Ascending aorta (tissue), 2 donors: ENCODE measurements around the gene MAP6. TPM values are rescaled to one million over a fixed set of nuclear protein-coding genes. Genes with fewer than 3 reads are reported as not detected.

Experiments used
- DNase-seq, 2 donors: peaks; one replicate each; pipeline ENCODE4 v3.0.0-alpha.2; 2019; ENCODE audit warnings: low spot score in 2 of 2
- H3K27ac ChIP-seq, 2 donors: fragments of 200-600 bp; sonication (generic); one replicate each; pipeline ENCODE4 v1.5.1; 2016 to 2017; ENCODE audit warnings: mild to moderate bottlenecking in 1 of 2
- H3K27me3 ChIP-seq: fragments of 200-600 bp; sonication (generic); one replicate; pipeline ENCODE4 v1.5.1; 2017
- H3K36me3 ChIP-seq, 2 donors: fragments of 200-600 bp; sonication (generic); one replicate each; pipeline ENCODE4 v1.5.1; 2016
- H3K4me1 ChIP-seq, 2 donors: fragments of 200-600 bp; sonication (generic); one replicate each; pipeline ENCODE4 v1.5.1; 2016 to 2017; ENCODE audit warnings: mild to moderate bottlenecking in 1 of 2
- H3K4me3 ChIP-seq, 2 donors: fragments of 200-600 bp; sonication (generic); one replicate each; pipeline ENCODE4 v1.5.1; 2016 to 2017; ENCODE audit warnings: mild to moderate bottlenecking in 1 of 2
- H3K9me3 ChIP-seq, 2 donors: fragments of 200-600 bp; sonication (generic); one replicate each; pipeline ENCODE4 v1.5.1; 2016
- intact Hi-C: fragments of 100-400 bp; cut with DNase I; formaldehyde crosslinking; loops from one replicate; pipeline ENCODE4 v1.15.1; 2023
- total RNA-seq: library from RNA; depleted of rRNA; stranded (reverse); fragments of >200 nt; gene quantifications from one replicate; pipeline ENCODE4 v1.1.0, GENCODE V29; 2016
- TF ChIP-seq, protein P1 (sequence below), 3 experiments: fragments of 200-600 bp in 2 of 3; fragments of 450-650 bp in 1 of 3; sonication (generic) in 2 of 3; IDR thresholded peaks; one replicate each; pipeline ENCODE4 v1.5.1; 2016 to 2019; ENCODE audit warnings: antibody characterized with exemption in 3 of 3, mild to moderate bottlenecking in 1 of 3, moderate library complexity in 1 of 3

Gene MAP6
- total RNA-seq, 1 donor from 2014 or later, result 15.8 TPM

DNA sequence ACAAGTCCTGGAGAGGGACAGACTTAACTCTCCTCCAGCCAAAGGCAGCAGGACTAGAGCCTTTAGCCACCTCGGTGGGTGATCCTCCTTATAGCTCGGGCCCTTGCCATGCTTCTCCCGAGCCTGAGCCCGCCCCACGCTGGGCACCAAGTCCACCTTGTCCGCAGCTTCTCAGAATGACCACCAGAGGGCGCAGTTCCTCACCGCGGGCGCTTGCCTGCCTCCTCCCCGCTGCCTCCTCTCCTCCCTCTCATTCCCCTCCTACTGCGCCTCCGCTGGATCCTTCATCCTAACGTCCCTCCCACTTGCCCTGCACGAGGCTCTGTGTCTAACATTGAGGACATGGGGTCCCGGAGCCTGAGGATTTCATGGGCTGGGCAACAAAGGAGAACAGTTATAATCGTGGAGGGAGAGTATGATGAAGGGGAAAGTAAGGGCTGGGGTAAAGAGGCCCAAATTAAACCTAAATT is 37.5 kb upstream of the MAP6 start:
- H3K9me3 ChIP-seq, result no peaks in the 10 kb centered on the region
- no peaks in the 10 kb centered on the region for H3K36me3 ChIP-seq
- H3K27me3 ChIP-seq, result no peaks in the 10 kb centered on the region
- TF ChIP-seq, protein P1, sequence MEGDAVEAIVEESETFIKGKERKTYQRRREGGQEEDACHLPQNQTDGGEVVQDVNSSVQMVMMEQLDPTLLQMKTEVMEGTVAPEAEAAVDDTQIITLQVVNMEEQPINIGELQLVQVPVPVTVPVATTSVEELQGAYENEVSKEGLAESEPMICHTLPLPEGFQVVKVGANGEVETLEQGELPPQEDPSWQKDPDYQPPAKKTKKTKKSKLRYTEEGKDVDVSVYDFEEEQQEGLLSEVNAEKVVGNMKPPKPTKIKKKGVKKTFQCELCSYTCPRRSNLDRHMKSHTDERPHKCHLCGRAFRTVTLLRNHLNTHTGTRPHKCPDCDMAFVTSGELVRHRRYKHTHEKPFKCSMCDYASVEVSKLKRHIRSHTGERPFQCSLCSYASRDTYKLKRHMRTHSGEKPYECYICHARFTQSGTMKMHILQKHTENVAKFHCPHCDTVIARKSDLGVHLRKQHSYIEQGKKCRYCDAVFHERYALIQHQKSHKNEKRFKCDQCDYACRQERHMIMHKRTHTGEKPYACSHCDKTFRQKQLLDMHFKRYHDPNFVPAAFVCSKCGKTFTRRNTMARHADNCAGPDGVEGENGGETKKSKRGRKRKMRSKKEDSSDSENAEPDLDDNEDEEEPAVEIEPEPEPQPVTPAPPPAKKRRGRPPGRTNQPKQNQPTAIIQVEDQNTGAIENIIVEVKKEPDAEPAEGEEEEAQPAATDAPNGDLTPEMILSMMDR (IDR thresholded peaks at IDR 0.05), result peak; percentile 81 to 97 (median 88)
- H3K4me1 ChIP-seq, result no peaks in the 10 kb centered on the region
- H3K4me3 ChIP-seq, result peak overlapping the region in 1 of 2 donors; percentile 24
- H3K27ac ChIP-seq, result no peak overlapping the region
- DNase-seq, result peak in 1 of 2 donors; percentile 77
- intact Hi-C loops, result loop anchor here (5.0 kb wide), 1 partner anchor 61 kb away; the partner anchor contains the start of gene DGAT2

DNA sequence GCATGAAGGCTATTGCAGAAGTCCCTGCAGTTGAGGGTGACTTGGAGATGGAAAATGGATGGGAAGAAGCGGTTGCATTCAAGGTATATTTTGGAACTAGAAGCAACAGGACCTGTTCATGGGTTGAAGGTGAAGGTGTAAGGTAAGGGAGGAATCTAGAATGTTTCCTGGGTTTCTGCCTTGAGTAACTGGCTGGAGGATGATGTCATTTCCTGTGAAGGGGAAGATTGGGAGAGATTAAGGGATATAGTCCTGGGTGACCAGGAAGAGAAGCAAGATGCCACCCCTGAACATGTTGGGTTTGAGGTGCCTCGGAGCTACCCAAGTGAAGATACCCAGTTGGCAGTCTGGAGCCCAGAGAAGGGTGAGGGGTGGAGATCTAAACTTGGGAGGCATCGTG is 36.7 kb upstream of the MAP6 start:
- no peak for DNase-seq
- Histone ChIP-seq H3K27me3 (no peaks in the 10 kb centered on the region), H3K4me3 (no peak overlapping the region), H3K9me3 (no peaks in the 10 kb centered on the region), H3K36me3 (no peaks in the 10 kb centered on the region), H3K4me1 (no peaks in the 10 kb centered on the region), H3K27ac (no peak overlapping the region)
- TF ChIP-seq, protein P1 (IDR thresholded peaks at IDR 0.05), result no peak
- intact Hi-C loops, result loop anchor here (5.0 kb wide), 1 partner anchor 62 kb away; the partner anchor contains the start of gene DGAT2

DNA sequence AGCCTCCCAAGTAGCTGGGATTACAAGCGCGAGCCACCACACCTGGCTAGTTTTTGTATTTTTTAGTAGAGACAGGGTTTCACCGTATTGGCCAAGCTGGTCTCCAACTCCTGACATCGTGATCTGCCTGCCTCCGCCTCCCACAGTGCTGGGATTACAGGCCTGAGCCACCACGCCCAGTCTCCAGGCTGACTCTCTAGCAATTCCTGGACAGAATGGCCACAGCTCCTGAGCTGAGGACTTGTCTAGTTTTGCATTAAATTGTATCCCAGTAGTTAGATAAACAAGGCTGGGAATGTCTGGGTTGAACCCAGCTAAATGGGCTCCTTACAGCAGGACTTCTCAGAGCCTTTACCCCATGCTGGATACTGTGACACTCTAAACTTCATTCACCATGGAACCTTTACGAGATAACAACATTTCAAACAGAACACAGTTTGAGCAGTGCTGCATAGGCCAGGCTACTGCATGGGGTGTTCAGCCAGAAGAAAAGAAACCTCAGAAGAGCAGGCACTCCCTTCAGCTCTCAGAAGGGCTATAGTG is 34.9 kb upstream of the MAP6 start:
- no peak for DNase-seq
- H3K27me3 ChIP-seq, result no peaks in the 10 kb centered on the region
- H3K27ac ChIP-seq, result no peak overlapping the region
- H3K4me1 ChIP-seq, result no peaks in the 10 kb centered on the region
- intact Hi-C loops, result no loop called here
- no peak overlapping the region for H3K4me3 ChIP-seq
- TF ChIP-seq, protein P1 (IDR thresholded peaks at IDR 0.05), result no peak
- H3K36me3 ChIP-seq, result no peaks in the 10 kb centered on the region
- H3K9me3 ChIP-seq, result no peaks in the 10 kb centered on the region

DNA sequence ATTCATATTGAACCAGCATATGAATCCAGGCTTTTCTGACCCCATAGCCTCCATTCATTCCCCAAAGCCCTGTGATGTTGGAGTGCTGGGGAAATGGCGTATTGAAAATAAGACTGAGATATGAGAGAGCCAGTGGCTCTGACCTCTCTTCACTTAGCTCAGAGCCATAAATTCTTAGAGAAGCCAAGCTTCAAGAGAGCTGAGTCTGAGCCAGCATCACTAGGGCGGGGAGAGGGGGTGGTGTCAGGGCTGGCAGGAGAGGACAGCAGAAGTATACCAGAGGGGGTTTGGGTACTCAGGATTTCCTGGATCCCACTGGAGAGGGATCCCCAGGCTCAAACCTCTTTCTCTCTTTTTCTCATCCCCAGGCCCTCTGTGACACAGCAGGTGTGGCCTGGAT is 32.1 kb upstream of the MAP6 start:
- H3K9me3 ChIP-seq, result no peaks in the 10 kb centered on the region
- intact Hi-C loops, result no loop called here
- H3K27me3 ChIP-seq, result no peaks in the 10 kb centered on the region
- H3K4me3 ChIP-seq, result no peak overlapping the region
- no peaks in the 10 kb centered on the region for H3K36me3 ChIP-seq
- H3K4me1 ChIP-seq, result no peaks in the 10 kb centered on the region
- TF ChIP-seq, protein P1 (IDR thresholded peaks at IDR 0.05), result no peak
- H3K27ac ChIP-seq, result no peak overlapping the region
- no peak for DNase-seq

DNA sequence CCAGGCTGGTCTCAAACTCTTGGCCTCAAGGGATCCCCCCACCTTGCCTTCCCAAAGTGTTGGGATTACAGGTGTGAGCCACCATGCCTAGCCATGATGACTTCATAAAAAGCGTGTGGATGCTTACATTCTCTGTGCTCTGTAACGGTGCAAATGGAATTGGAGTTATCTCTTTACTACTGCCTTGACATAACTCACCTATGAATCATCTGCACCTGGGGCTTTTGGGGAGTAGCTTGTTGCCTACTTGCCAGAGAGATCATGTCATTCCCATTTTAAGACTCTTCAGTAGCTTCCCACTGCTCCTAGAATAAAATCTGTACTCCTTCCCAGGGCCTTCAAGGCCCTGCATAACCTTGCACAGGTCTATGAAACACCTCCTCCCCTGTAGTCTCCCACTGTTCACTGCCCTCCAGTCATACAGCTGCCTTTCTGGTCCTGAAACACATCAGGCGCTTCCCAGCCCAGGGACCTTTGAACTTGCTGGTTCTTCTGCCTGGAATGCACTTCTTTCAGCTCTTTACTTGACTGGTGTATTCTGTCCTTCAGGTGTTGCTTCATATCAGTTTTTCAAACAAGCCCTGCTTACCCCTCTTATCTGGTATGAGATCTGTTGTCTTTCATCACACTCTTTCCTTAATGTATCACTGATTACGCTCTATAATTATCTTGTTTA is 29.2 kb upstream of the MAP6 start:
- TF ChIP-seq, protein P1 (IDR thresholded peaks at IDR 0.05), result no peak
- no peaks in the 10 kb centered on the region for H3K4me1 ChIP-seq
- no peaks in the 10 kb centered on the region for H3K36me3 ChIP-seq
- no peak overlapping the region for H3K27ac ChIP-seq
- H3K4me3 ChIP-seq, result no peak overlapping the region
- no peaks in the 10 kb centered on the region for H3K27me3 ChIP-seq
- intact Hi-C loops, result no loop called here
- DNase-seq, result no peak
- H3K9me3 ChIP-seq, result no peaks in the 10 kb centered on the region
